Mucosa of stomach (tissue), 1 donor: Measurements from ENCODE around the gene MYBPHL.

Source experiments
- H3K27me3 ChIP-seq: one replicate; pipeline ENCODE4 v1.7.0; 2013; ENCODE audit warnings: mild to moderate bottlenecking, low read length; ENCODE audit not compliant: control insufficient read depth, insufficient read depth
- H3K36me3 ChIP-seq: one replicate; pipeline ENCODE4 v1.7.0; 2013; ENCODE audit warnings: low read length; ENCODE audit not compliant: control insufficient read depth, insufficient read depth
- H3K4me1 ChIP-seq: one replicate; pipeline ENCODE4 v1.7.0; 2013; ENCODE audit warnings: mild to moderate bottlenecking, low read length; ENCODE audit not compliant: control insufficient read depth, insufficient read depth
- H3K4me3 ChIP-seq: one replicate; pipeline ENCODE4 v1.7.0; 2013; ENCODE audit warnings: low read length
- H3K9ac ChIP-seq: one replicate; pipeline ENCODE4 v1.7.0; 2013; ENCODE audit warnings: mild to moderate bottlenecking, low read length, moderate library complexity
- H3K9me3 ChIP-seq: one replicate; pipeline ENCODE4 v1.7.0; 2013; ENCODE audit warnings: mild to moderate bottlenecking, low read length, moderate library complexity; ENCODE audit not compliant: control insufficient read depth
- donor health status: Pancreatic carcinoma.

MYBPHL gene

DNA sequence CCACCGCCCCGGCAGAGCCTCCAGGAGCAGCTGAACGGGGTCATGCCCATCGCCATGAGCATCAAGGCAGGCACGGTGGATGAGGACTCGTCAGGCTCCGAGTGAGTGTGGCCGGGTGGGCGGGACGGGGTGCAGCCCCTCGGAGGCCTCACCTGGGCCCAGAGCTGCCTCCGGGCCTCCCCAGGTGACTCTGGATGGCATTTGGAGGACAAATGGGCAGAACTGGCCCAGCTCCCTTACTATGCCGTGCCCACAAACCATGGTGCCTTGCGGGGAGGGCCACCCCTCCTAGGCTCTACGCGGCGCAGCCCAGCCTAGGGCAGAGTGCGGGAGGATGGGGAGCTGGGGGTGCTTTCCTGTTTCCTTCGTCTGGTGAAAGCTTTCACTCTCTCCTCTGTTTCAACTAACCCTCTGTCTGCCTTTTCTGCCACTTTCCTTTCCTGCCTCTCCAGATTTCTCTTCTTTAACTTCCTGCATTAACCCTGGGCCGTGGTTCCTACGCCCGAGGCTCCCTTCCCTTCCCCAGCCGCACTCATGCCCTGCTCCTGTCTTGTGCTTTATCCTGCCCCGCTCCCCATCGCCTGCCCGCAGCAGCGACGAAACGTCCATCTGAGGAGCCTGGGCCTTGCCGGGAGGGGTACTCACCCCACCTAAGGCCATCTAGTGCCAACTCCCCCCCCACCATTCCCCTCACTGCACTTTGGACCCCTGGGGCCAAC, 33.1 kb downstream of the MYBPHL start:
- peak overlapping the region; percentile 29 for H3K9ac ChIP-seq

GRCh38 chr1:109272831-109273547, 33.8 kb downstream of the MYBPHL start:
- H3K9ac ChIP-seq: no peak overlapping the region
- H3K4me1 ChIP-seq: peaks cover 36% of the 10 kb centered on the region
- no peak overlapping the region for H3K4me3 ChIP-seq
- H3K9me3 ChIP-seq: no peaks in the 10 kb centered on the region
- no peaks in the 10 kb centered on the region for H3K36me3 ChIP-seq
- no peaks in the 10 kb centered on the region for H3K27me3 ChIP-seq

More for the DNA sequence above, 33.1 kb downstream of the MYBPHL start:
- no peaks in the 10 kb centered on the region for H3K36me3 ChIP-seq
- no peak overlapping the region for H3K4me3 ChIP-seq
- peaks cover 36% of the 10 kb centered on the region for H3K4me1 ChIP-seq
- no peaks in the 10 kb centered on the region for H3K9me3 ChIP-seq
- H3K27me3 ChIP-seq: no peaks in the 10 kb centered on the region

DNA sequence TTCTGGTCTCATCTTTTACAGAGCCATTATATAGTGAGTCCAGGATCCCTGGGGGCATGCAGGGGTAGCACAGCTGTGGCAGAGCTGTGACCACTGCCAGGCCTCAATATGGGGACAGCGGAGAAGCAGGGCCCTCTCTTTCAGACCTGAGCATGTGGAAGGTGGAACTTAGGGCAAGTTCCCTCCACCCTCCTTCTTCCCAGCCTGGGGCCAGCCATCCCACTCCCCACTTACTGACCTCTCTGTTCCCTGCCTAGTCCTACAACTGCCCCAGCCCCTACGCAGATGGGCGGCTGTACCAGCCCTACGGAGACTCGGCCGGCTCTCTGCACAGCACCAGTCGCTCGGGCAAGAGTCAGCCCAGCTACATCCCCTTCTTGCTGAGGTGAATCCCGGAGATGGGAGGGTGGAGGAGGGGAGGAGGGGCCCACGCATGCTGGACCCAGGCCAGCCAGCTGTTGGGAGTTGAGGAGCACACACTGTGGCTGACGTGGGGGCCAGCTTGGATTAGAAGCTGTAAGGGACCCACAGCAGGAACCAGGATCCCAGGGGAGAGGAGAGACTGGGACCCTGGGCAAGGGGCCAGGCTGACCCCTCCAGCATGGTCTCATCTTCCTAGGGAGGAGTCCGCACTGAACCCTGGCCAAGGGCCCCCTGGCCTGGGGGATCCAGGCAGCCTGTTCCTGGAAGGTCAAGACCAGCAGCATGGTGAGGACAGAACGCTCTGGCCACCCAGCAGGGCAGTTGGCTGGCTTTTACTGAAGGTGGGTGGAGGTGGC, 34.6 kb downstream of the MYBPHL start:
- Histone ChIP-seq H3K9me3 (no peaks in the 10 kb centered on the region), H3K9ac (no peak overlapping the region), H3K36me3 (no peaks in the 10 kb centered on the region), H3K4me3 (no peak overlapping the region), H3K4me1 (peaks cover 28% of the 10 kb centered on the region), H3K27me3 (no peaks in the 10 kb centered on the region)

DNA sequence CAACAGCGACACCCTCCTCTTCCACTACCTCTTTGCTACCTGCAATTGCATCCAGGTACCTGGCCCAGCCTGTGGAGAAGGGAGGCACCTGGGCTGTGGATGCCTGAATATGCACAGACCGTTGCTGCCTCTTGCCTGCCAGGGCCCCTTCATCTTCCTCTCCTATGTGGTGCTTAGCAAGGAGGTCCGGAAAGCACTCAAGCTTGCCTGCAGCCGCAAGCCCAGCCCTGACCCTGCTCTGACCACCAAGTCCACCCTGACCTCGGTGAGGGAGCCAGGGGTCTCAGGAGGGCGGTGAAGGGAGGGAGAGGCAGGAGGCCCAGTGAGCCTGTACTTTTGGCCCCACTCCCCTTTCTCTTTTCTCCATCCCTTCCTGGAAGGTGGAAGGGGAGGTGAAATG, 35.4 kb downstream of the MYBPHL start:
- H3K27me3 ChIP-seq: no peaks in the 10 kb centered on the region
- H3K9me3 ChIP-seq: no peaks in the 10 kb centered on the region
- H3K36me3 ChIP-seq: no peaks in the 10 kb centered on the region
- no peak overlapping the region for H3K4me3 ChIP-seq
- H3K4me1 ChIP-seq: peaks cover 21% of the 10 kb centered on the region
- H3K9ac ChIP-seq: no peak overlapping the region

DNA sequence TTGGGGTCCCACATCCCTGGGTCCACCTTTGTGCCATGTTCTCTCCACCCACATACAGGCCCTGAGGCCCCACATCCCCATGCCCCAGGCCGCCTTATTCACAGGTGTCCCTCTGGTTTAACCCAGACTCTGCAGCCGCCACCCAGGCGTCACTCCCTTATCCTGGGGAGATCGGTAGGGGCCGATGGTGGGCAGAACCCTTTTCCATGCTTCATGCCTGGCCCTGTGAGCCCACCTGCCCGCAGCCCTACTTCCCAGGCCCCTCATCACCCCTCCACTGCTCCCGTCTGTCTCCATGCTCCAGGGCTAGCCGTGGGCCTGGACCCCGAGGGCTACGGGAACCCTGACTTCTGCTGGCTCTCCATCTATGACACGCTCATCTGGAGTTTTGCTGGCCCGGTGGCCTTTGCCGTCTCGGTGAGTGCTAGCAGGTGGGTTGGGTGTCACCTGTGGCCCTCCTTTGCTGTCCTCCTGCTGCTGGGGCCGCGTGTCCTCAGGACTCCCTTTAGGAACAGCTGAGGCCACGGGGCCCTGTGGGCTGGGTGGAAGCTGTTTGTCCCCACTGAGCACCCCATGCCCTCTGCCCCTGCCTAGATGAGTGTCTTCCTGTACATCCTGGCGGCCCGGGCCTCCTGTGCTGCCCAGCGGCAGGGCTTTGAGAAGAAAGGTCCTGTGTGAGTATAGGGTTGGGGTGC, 36.0 kb downstream of the MYBPHL start:
- Histone ChIP-seq H3K36me3 (no peaks in the 10 kb centered on the region), H3K4me3 (no peak overlapping the region), H3K9me3 (no peaks in the 10 kb centered on the region), H3K27me3 (no peaks in the 10 kb centered on the region), H3K9ac (no peak overlapping the region), H3K4me1 (peaks cover 19% of the 10 kb centered on the region)

DNA sequence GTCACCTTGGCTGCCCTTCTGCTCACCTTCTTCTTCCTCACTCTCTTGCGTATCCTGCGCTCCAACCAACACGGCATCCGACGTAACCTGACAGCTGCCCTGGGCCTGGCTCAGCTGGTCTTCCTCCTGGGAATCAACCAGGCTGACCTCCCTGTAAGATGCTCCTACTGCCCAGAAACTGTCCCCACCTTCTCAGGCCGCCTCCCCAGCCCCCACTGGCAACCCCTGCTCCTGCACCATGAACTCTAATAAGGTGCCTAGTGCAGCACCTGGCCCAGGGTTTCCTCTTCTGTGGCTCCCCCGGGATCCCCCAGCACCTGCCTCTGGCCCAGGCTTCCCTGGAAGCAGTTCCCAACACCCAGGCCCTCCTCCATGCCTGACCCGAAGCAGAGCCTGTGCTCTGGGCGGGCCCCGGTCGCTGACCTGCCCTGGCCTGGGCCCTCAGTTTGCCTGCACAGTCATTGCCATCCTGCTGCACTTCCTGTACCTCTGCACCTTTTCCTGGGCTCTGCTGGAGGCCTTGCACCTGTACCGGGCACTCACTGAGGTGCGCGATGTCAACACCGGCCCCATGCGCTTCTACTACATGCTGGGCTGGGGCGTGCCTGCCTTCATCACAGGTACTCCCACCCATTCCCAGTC, 36.7 kb downstream of the MYBPHL start:
- Histone ChIP-seq H3K9ac (no peak overlapping the region), H3K36me3 (no peaks in the 10 kb centered on the region), H3K4me3 (no peak overlapping the region)

DNA sequence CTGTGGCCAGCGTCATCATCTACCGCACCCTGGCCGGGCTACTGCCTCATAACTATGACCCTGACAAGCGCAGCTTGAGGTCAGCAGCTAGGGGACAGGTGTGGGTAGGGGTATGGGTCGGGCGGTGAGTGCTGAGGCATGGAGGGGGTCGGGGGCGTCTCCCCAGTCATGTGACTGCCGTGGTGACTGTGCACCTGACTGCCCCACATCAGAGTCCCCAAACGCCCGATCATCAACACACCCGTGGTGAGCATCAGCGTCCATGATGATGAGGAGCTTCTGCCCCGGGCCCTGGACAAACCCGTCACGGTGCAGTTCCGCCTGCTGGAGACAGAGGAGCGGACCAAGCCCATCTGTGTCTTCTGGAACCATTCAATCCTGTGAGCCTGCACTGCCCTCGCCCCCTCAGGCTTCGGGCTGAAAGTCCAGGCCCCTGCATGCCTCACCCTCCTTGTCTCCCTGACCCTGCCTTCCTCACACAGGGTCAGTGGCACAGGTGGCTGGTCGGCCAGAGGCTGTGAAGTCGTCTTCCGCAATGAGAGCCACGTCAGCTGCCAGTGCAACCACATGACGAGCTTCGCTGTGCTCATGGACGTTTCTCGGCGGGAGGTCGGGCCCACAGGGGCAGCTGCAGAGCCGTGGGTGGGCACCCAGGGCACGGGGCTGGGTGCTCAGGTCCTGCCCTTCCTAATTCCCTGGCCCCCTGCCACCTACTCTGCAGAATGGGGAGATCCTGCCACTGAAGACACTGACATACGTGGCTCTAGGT, 37.4 kb downstream of the MYBPHL start:
- H3K9ac ChIP-seq: no peak overlapping the region
- H3K4me1 ChIP-seq: peaks cover 5% of the 10 kb centered on the region
- H3K27me3 ChIP-seq: no peaks in the 10 kb centered on the region
- H3K4me3 ChIP-seq: no peak overlapping the region
- H3K36me3 ChIP-seq: no peaks in the 10 kb centered on the region
- H3K9me3 ChIP-seq: no peaks in the 10 kb centered on the region

More for the DNA sequence above, 36.7 kb downstream of the MYBPHL start:
- Histone ChIP-seq H3K9me3 (no peaks in the 10 kb centered on the region), H3K27me3 (no peaks in the 10 kb centered on the region), H3K4me1 (peaks cover 12% of the 10 kb centered on the region)

GRCh38 chr1:109268431-109269211, 38.2 kb downstream of the MYBPHL start:
- Histone ChIP-seq H3K9me3 (no peaks in the 10 kb centered on the region), H3K9ac (no peak overlapping the region), H3K4me1 (peaks cover 4% of the 10 kb centered on the region), H3K27me3 (no peaks in the 10 kb centered on the region), H3K36me3 (no peaks in the 10 kb centered on the region), H3K4me3 (no peak overlapping the region)

DNA sequence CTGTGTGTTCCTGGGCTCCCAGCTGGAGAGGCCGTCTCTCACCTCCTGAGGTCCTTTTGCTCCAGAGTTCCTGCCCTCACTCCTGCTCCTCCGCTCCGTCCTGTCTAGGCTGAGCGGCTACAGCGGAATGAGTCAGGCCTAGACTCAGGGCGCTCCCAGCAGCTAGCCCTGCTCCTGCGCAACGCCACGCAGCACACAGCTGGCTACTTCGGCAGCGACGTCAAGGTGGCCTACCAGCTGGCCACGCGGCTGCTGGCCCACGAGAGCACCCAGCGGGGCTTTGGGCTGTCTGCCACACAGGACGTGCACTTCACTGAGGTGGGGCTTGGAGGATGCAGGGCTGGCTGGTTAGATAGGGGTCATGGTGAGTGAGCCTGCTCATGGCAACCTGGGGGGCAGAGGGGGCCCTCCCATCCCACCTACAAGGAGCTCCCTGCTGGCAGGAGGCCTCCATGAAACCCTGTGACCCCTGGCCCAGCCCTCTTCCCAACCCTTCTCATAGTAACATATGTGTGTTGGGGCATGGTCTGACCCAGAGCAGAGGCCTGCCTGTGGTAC, 39.0 kb downstream of the MYBPHL start:
- Histone ChIP-seq H3K36me3 (no peaks in the 10 kb centered on the region), H3K9ac (no peak overlapping the region), H3K4me1 (peaks cover 6% of the 10 kb centered on the region), H3K27me3 (no peaks in the 10 kb centered on the region), H3K9me3 (no peaks in the 10 kb centered on the region), H3K4me3 (no peak overlapping the region)

GRCh38 chr1:109266965-109267364, 39.8 kb downstream of the MYBPHL start:
- no peaks in the 10 kb centered on the region for H3K36me3 ChIP-seq
- no peak overlapping the region for H3K4me3 ChIP-seq
- no peaks in the 10 kb centered on the region for H3K9me3 ChIP-seq
- H3K27me3 ChIP-seq: no peaks in the 10 kb centered on the region
- no peak overlapping the region for H3K9ac ChIP-seq
- peaks cover 6% of the 10 kb centered on the region for H3K4me1 ChIP-seq
